Measurements from ENCODE around the gene SPEF2.

DNA sequence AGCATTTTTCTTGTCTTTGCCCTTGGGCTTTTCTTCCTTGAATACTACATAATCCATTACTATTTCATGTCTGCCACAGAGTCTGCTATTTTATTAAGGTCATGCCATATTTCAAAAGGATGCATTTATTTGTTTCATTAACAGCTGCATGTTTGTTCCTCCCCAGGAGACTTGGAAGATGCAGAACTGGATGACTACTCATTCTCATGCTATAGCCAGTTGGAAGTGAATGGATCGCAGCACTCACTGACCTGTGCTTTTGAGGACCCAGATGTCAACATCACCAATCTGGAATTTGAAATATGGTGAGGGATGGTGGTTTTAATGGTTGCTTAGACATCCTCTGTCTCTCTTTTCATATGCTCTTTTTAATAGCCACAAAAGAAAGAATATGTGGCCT lies 243.0 kb downstream of the SPEF2 start:
- TF ChIP-seq POLR2AphosphoS5 (IDR thresholded peaks at IDR 0.05; ENCODE audit: low read depth) (no peak), CREB1 (CRISPR knock-in tag; IDR thresholded peaks at IDR 0.05; ENCODE audit: low read depth) (no peak), EZH2phosphoT487 (IDR thresholded peaks at IDR 0.05; ENCODE audit: unreplicated experiment) (no peak), EZH2 (IDR thresholded peaks at IDR 0.05; ENCODE audit: low read depth, unreplicated experiment) (no peak)
- TF ChIP-seq, protein P1, sequence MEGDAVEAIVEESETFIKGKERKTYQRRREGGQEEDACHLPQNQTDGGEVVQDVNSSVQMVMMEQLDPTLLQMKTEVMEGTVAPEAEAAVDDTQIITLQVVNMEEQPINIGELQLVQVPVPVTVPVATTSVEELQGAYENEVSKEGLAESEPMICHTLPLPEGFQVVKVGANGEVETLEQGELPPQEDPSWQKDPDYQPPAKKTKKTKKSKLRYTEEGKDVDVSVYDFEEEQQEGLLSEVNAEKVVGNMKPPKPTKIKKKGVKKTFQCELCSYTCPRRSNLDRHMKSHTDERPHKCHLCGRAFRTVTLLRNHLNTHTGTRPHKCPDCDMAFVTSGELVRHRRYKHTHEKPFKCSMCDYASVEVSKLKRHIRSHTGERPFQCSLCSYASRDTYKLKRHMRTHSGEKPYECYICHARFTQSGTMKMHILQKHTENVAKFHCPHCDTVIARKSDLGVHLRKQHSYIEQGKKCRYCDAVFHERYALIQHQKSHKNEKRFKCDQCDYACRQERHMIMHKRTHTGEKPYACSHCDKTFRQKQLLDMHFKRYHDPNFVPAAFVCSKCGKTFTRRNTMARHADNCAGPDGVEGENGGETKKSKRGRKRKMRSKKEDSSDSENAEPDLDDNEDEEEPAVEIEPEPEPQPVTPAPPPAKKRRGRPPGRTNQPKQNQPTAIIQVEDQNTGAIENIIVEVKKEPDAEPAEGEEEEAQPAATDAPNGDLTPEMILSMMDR (conservative IDR thresholded peaks at IDR 0.05; ENCODE audit: low read depth in 2 of 2), result no peak
- TF ChIP-seq, protein P2, sequence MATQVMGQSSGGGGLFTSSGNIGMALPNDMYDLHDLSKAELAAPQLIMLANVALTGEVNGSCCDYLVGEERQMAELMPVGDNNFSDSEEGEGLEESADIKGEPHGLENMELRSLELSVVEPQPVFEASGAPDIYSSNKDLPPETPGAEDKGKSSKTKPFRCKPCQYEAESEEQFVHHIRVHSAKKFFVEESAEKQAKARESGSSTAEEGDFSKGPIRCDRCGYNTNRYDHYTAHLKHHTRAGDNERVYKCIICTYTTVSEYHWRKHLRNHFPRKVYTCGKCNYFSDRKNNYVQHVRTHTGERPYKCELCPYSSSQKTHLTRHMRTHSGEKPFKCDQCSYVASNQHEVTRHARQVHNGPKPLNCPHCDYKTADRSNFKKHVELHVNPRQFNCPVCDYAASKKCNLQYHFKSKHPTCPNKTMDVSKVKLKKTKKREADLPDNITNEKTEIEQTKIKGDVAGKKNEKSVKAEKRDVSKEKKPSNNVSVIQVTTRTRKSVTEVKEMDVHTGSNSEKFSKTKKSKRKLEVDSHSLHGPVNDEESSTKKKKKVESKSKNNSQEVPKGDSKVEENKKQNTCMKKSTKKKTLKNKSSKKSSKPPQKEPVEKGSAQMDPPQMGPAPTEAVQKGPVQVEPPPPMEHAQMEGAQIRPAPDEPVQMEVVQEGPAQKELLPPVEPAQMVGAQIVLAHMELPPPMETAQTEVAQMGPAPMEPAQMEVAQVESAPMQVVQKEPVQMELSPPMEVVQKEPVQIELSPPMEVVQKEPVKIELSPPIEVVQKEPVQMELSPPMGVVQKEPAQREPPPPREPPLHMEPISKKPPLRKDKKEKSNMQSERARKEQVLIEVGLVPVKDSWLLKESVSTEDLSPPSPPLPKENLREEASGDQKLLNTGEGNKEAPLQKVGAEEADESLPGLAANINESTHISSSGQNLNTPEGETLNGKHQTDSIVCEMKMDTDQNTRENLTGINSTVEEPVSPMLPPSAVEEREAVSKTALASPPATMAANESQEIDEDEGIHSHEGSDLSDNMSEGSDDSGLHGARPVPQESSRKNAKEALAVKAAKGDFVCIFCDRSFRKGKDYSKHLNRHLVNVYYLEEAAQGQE (IDR thresholded peaks at IDR 0.05; ENCODE audit: unreplicated experiment), result no peak
